ENCODE measurements around the gene GLI3. TPM values are rescaled to one million over a fixed set of nuclear protein-coding genes. Genes with fewer than 3 reads are reported as not detected.

GLI3 gene
- total and polyA plus RNA-seq, 4 donors, result 0.50 to 34.9 (median 11.3) TPM

DNA sequence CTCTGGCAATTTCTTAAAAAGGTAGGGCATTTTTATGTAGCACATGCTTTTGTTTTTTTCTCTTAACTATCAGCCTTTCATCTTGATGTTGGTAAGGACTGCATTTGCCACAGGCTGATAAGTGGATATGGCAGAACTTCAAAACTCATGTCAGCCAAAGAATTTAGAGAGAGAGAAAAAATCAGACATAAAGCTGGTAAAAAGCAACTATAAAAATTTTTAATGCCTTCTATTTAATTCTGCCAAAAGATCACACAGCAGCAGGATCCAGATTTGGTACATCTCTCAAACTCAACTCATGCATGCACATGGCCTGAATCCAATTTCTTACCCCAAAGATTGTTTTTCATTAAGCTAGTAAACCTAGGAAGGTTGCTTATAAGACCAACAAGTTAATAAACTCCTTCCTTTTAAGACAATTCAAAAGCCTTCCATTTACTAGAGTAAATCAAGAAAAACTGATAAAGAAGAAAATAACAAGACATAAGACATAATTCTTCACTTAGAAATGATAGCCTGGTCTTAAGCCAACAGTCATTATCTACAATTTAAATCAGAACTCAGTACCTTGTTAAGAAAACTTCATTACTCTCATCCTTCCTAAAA is 69.3 kb downstream of the GLI3 start:
- no peaks in the 10 kb centered on the region for H3K27me3 ChIP-seq (ENCODE audit: control insufficient read depth in 1 of 2, insufficient read depth in 2 of 2, low read length in 1 of 2)
- intact Hi-C loops (cut with DNase I), result no loop called here
- H3K4me1 ChIP-seq (ENCODE audit: control insufficient read depth in 1 of 2, insufficient read depth in 2 of 2, low read length in 2 of 2), result no peaks in the 10 kb centered on the region
- no peaks in the 10 kb centered on the region for H3K9me3 ChIP-seq (ENCODE audit: control insufficient read depth, low read length)
- ATAC-seq (ENCODE audit: low FRiP score) (no peak), DNase-seq (no peak)
- no peaks in the 10 kb centered on the region for H3K36me3 ChIP-seq (ENCODE audit: control insufficient read depth in 1 of 2, insufficient read depth in 2 of 2, low read length in 1 of 2)
- H3K4me3 ChIP-seq (ENCODE audit: low read length in 2 of 2), result no peak overlapping the region
- H3K27ac ChIP-seq (ENCODE audit: low read depth in 1 of 2, low read length in 2 of 2), result no peak overlapping the region

DNA sequence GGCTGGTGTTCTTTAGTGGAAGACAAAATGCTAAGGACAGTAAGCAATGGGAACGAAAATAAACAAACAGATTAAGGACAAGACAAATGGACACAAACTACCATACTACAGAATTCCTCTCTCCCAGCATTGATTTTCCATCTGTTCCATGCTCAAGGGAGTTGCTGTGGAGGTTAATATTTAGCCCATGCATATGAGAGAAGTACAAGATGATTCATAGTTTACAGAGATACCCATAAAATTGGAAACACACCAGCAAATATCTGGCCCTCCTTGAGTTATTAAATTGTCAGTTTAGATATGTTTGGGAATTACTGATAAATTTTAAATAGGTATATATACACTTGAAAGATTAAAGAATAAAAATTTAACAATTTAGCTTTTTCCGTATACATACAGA is 69.8 kb downstream of the GLI3 start:
- ATAC-seq (ENCODE audit: low FRiP score), result no peak
- H3K9me3 ChIP-seq (ENCODE audit: control insufficient read depth, low read length), result no peaks in the 10 kb centered on the region
- H3K27ac ChIP-seq (ENCODE audit: low read depth in 1 of 2, low read length in 2 of 2), result no peak overlapping the region
- WGBS, 2 donors, result 79 to 89% methylated on average over 2 of the region's 2 CpGs
- intact Hi-C loops (cut with DNase I), result no loop called here
- no peaks in the 10 kb centered on the region for H3K27me3 ChIP-seq (ENCODE audit: control insufficient read depth in 1 of 2, insufficient read depth in 2 of 2, low read length in 1 of 2)
- no peaks in the 10 kb centered on the region for H3K36me3 ChIP-seq (ENCODE audit: control insufficient read depth in 1 of 2, insufficient read depth in 2 of 2, low read length in 1 of 2)
- no peaks in the 10 kb centered on the region for H3K4me1 ChIP-seq (ENCODE audit: control insufficient read depth in 1 of 2, insufficient read depth in 2 of 2, low read length in 2 of 2)
- no peak for DNase-seq
- H3K4me3 ChIP-seq (ENCODE audit: low read length in 2 of 2), result no peak overlapping the region

DNA sequence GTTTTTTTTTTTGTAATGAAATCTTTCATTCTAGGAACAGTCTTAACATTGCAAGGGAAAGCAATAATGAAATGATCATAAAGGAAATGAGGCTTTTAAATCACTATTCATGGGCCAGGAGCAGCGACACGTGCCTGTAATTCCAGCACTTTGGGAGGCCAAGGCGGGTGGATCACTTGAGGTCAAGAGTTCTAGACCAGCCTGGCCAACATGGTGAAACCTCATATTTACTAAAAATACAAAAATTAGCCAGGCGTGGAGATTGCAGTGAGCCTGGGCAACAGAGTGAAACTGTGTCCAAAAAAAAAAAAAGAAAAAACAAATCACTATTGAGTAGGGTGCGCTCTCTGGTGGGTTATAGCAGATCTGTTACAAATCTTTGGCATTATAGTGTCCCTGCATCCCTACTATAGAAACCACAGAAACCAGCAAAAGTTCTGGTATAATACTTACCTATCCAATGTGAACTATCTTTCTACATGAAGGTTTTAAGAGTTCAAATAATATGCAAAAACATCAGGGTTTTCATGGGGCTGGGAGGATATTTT is 72.1 kb downstream of the GLI3 start:
- 96 to 97% methylated on average over 5 of the region's 5 CpGs for WGBS, 2 donors
- intact Hi-C loops (cut with DNase I), result no loop called here
- no peak for ATAC-seq (ENCODE audit: low FRiP score)

GRCh38 chr7:42162560-42163325 is 74.3 kb downstream of the GLI3 start:
- intact Hi-C loops (cut with DNase I), result no loop called here

More for the DNA sequence above, 72.1 kb downstream of the GLI3 start:
- no peak for DNase-seq
- Histone ChIP-seq H3K27ac (ENCODE audit: low read depth in 1 of 2, low read length in 2 of 2) (no peak overlapping the region), H3K27me3 (ENCODE audit: control insufficient read depth in 1 of 2, insufficient read depth in 2 of 2, low read length in 1 of 2) (no peaks in the 10 kb centered on the region), H3K9me3 (ENCODE audit: control insufficient read depth, low read length) (no peaks in the 10 kb centered on the region), H3K4me3 (ENCODE audit: low read length in 2 of 2) (no peak overlapping the region), H3K4me1 (ENCODE audit: control insufficient read depth in 1 of 2, insufficient read depth in 2 of 2, low read length in 2 of 2) (no peaks in the 10 kb centered on the region), H3K36me3 (ENCODE audit: control insufficient read depth in 1 of 2, insufficient read depth in 2 of 2, low read length in 1 of 2) (no peaks in the 10 kb centered on the region)

DNA sequence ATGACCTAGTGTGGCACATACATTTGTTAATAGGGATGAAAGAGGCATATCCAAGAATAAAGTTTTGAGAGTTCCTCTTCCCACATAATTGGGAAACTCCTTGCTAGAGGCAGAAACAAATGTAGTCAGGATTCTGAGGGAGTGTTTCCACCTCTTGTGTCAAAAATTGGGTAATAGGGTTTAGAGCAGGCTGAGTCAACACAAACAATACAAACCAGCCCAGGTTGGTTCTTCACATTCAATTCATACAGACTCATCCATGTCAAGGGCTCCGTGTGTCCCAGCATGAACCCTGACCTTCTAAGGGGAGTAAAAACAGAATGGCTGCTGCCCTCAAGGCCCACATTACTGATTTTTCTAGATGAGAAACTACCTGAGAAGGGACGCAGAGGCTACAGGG is 75.3 kb downstream of the GLI3 start:
- intact Hi-C loops (cut with DNase I), result no loop called here
- ATAC-seq (ENCODE audit: low FRiP score) (no peak), DNase-seq (no peak)
- Histone ChIP-seq H3K36me3 (ENCODE audit: control insufficient read depth in 1 of 2, insufficient read depth in 2 of 2, low read length in 1 of 2) (no peaks in the 10 kb centered on the region), H3K27me3 (ENCODE audit: control insufficient read depth in 1 of 2, insufficient read depth in 2 of 2, low read length in 1 of 2) (no peaks in the 10 kb centered on the region), H3K4me1 (ENCODE audit: control insufficient read depth in 1 of 2, insufficient read depth in 2 of 2, low read length in 2 of 2) (no peaks in the 10 kb centered on the region), H3K27ac (ENCODE audit: low read depth in 1 of 2, low read length in 2 of 2) (no peak overlapping the region), H3K4me3 (ENCODE audit: low read length in 2 of 2) (no peak overlapping the region), H3K9me3 (ENCODE audit: control insufficient read depth, low read length) (no peaks in the 10 kb centered on the region)
- WGBS, 2 donors, result 95 to 100% methylated on average over 2 of the region's 2 CpGs

More at GRCh38 chr7:42162560-42163325, 74.3 kb downstream of the GLI3 start:
- no peaks in the 10 kb centered on the region for H3K4me1 ChIP-seq (ENCODE audit: control insufficient read depth in 1 of 2, insufficient read depth in 2 of 2, low read length in 2 of 2)
- H3K27me3 ChIP-seq (ENCODE audit: control insufficient read depth in 1 of 2, insufficient read depth in 2 of 2, low read length in 1 of 2), result no peaks in the 10 kb centered on the region
- H3K9me3 ChIP-seq (ENCODE audit: control insufficient read depth, low read length), result no peaks in the 10 kb centered on the region
- ATAC-seq (ENCODE audit: low FRiP score) (no peak), DNase-seq (no peak)
- H3K27ac ChIP-seq (ENCODE audit: low read depth in 1 of 2, low read length in 2 of 2), result no peak overlapping the region
- H3K4me3 ChIP-seq (ENCODE audit: low read length in 2 of 2), result no peak overlapping the region
- 77 to 83% methylated on average over 7 of the region's 7 CpGs for WGBS, 2 donors
- H3K36me3 ChIP-seq (ENCODE audit: control insufficient read depth in 1 of 2, insufficient read depth in 2 of 2, low read length in 1 of 2), result no peaks in the 10 kb centered on the region

- Histone ChIP-seq H3K27me3 (ENCODE audit: control insufficient read depth in 1 of 2, insufficient read depth in 2 of 2, low read length in 1 of 2) (no peaks in the 10 kb centered on the region), H3K27ac (ENCODE audit: low read depth in 1 of 2, low read length in 2 of 2) (no peak overlapping the region), H3K4me1 (ENCODE audit: control insufficient read depth in 1 of 2, insufficient read depth in 2 of 2, low read length in 2 of 2) (no peaks in the 10 kb centered on the region), H3K9me3 (ENCODE audit: control insufficient read depth, low read length) (no peaks in the 10 kb centered on the region), H3K36me3 (ENCODE audit: control insufficient read depth in 1 of 2, insufficient read depth in 2 of 2, low read length in 1 of 2) (no peaks in the 10 kb centered on the region), H3K4me3 (ENCODE audit: low read length in 2 of 2) (no peak overlapping the region)
- DNase-seq (no peak), ATAC-seq (ENCODE audit: low FRiP score) (no peak)
- intact Hi-C loops (cut with DNase I), result no loop called here
- WGBS, 2 donors, result 84 to 88% methylated on average over 2 of the region's 2 CpGs
Observed at GRCh38 chr7:42161110-42161509, 75.9 kb downstream of the GLI3 start.

GRCh38 chr7:42159130-42159529 is 77.9 kb downstream of the GLI3 start:
- no peak for ATAC-seq (ENCODE audit: low FRiP score)
- Histone ChIP-seq H3K4me1 (ENCODE audit: control insufficient read depth in 1 of 2, insufficient read depth in 2 of 2, low read length in 2 of 2) (no peaks in the 10 kb centered on the region), H3K4me3 (ENCODE audit: low read length in 2 of 2) (no peak overlapping the region), H3K27ac (ENCODE audit: low read depth in 1 of 2, low read length in 2 of 2) (no peak overlapping the region), H3K36me3 (ENCODE audit: control insufficient read depth in 1 of 2, insufficient read depth in 2 of 2, low read length in 1 of 2) (no peaks in the 10 kb centered on the region), H3K9me3 (ENCODE audit: control insufficient read depth, low read length) (no peaks in the 10 kb centered on the region), H3K27me3 (ENCODE audit: control insufficient read depth in 1 of 2, insufficient read depth in 2 of 2, low read length in 1 of 2) (no peaks in the 10 kb centered on the region)
- DNase-seq, result no peak
- intact Hi-C loops (cut with DNase I), result no loop called here
- WGBS, 2 donors, result 91 to 92% methylated on average over 3 of the region's 3 CpGs

DNA sequence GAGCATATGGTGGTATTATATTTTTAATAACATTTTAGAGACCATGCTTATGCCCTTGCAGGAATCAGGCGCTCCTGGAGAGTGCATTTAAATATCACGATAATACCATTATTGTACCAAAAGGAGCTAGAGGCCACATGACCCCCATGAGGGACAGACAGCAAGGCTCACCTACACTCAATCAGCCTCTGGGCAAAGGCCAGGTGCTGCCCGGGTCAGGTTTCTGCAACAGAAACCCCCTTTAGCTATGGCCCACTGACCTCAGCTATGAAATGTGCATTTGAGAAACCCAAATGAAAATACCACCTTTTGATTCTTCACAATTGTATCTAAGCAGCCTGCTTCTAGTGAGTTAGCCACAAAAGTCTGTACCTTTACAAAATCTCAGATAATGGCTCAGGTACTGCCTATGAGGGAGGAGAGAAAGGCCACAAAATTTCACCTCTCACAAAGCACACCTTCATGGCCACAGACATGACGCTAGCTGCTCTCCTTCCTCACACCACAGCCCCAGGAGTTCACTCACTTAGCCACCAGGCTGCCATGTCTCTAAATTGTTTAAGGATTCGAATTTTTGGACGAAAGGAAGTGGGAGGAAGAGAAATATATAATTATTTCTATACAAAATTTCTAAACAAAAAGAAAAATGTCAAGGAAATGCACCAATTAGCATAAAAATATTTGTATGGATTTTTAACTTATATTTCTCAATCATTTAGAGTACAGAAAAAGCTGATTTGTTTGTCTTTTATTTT is 79.9 kb downstream of the GLI3 start:
- ATAC-seq (ENCODE audit: low FRiP score), result no peak
- no peaks in the 10 kb centered on the region for H3K4me1 ChIP-seq (ENCODE audit: control insufficient read depth in 1 of 2, insufficient read depth in 2 of 2, low read length in 2 of 2)
- 96 to 99% methylated on average over 6 of the region's 6 CpGs for WGBS, 2 donors

More for the DNA sequence above, 79.9 kb downstream of the GLI3 start:
- H3K27ac ChIP-seq (ENCODE audit: low read depth in 1 of 2, low read length in 2 of 2), result no peak overlapping the region
- no peaks in the 10 kb centered on the region for H3K9me3 ChIP-seq (ENCODE audit: control insufficient read depth, low read length)
- H3K36me3 ChIP-seq (ENCODE audit: control insufficient read depth in 1 of 2, insufficient read depth in 2 of 2, low read length in 1 of 2), result no peaks in the 10 kb centered on the region
- intact Hi-C loops (cut with DNase I), result no loop called here
- no peak overlapping the region for H3K4me3 ChIP-seq (ENCODE audit: low read length in 2 of 2)
- no peak for DNase-seq
- H3K27me3 ChIP-seq (ENCODE audit: control insufficient read depth in 1 of 2, insufficient read depth in 2 of 2, low read length in 1 of 2), result no peaks in the 10 kb centered on the region

Measured in aorta (tissue), 5 donors.